Heart left ventricle (tissue), 13 donors: ENCODE data around the gene DNAJC11.

Source experiments
- POLR2A ChIP-seq, 2 donors: fragments of 450-650 bp; IDR thresholded peaks; one replicate each; pipeline ENCODE4 v1.6.1; 2017; ENCODE audit warnings: antibody characterized with exemption in 2 of 2, mild to moderate bottlenecking in 2 of 2, moderate library complexity in 2 of 2
- TF ChIP-seq, protein P1 (sequence below), 12 donors: fragments of 200-600 bp; sonication (generic) in 4 of 12; IDR thresholded peaks; one replicate each; pipeline versions ENCODE4 v1.5.0 to v1.8.0; 2018 to 2022; ENCODE audit warnings: antibody characterized with exemption in 12 of 12, mild to moderate bottlenecking in 5 of 12
- donor health status: ischemic (EF 13 %, LVEDD 7.1; RV severe dilation, severe dysfunction).
- donor health status: DM: no; HTN: yes; CAD: no.
- donor health status: DM: no; HTN: no; CAD: no.
- donor health status: ischemic (EF 25% LVEDD 6.9; RV normal size, moderate dysfunction).
- donor health status: ischemic (EF 25% LVEDD 5.7; RV mildly dilated, moderate dysfunction).
- donor health status: ischemic (EF 35%, LVEDD 5.7; RV mildly dilated, moderate dysfunction).
- donor health status: nonischemic (EF 11% LVEDD 7.7; RV severe dilation, severe dysfunction).
- donor health status: DM: yes; HTN: yes; CAD: no.
- donor health status: PGD.
- donor health status: ischemic (EF 29% LVEDD 5.4; RV normal size, mild dysfunction).
- donor health status: nonischemic (EF 23%, LVEDD 6.1; RV moderate dilation, normal function).

DNA sequence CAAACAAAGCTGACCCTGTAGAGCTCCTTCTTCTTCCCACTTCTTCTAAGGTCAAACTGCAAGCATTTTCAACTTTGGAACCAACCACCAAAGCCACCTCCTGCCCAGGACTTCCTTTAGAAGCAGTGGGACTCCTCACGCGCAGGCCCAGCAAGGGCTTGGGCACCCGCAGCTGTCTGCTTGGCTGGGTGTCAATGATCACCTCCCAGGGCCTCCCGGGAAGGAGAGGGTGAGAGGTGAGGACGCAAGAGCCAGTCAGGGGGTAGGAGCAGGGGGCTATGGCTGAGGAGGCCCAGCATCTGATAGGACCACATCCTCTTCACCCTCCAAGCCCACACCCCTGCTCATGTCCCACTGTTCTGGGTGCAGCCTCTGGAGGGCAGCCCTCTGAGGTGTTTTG, 109.2 kb downstream of the DNAJC11 start:
- TF ChIP-seq, protein P1, sequence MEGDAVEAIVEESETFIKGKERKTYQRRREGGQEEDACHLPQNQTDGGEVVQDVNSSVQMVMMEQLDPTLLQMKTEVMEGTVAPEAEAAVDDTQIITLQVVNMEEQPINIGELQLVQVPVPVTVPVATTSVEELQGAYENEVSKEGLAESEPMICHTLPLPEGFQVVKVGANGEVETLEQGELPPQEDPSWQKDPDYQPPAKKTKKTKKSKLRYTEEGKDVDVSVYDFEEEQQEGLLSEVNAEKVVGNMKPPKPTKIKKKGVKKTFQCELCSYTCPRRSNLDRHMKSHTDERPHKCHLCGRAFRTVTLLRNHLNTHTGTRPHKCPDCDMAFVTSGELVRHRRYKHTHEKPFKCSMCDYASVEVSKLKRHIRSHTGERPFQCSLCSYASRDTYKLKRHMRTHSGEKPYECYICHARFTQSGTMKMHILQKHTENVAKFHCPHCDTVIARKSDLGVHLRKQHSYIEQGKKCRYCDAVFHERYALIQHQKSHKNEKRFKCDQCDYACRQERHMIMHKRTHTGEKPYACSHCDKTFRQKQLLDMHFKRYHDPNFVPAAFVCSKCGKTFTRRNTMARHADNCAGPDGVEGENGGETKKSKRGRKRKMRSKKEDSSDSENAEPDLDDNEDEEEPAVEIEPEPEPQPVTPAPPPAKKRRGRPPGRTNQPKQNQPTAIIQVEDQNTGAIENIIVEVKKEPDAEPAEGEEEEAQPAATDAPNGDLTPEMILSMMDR (IDR thresholded peaks at IDR 0.05), result no peak
- TF ChIP-seq POLR2A (IDR thresholded peaks at IDR 0.05), result no peak
